Activated CD8-positive, alpha-beta memory T cell treated with anti-CD3 and anti-CD28 coated beads for 4 hours (primary cell): Measurements from ENCODE around the gene CLCNKB.

Source experiments
- DNase-seq, 2 donors: peaks; one replicate each; pipeline ENCODE4 v3.0.0-alpha.2; 2020; ENCODE audit warnings: low read depth in 2 of 2

Gene CLCNKB

GRCh38 chr1:16075337-16076030, 31.9 kb downstream of the CLCNKB start:
- DNase-seq, result no peak

DNA sequence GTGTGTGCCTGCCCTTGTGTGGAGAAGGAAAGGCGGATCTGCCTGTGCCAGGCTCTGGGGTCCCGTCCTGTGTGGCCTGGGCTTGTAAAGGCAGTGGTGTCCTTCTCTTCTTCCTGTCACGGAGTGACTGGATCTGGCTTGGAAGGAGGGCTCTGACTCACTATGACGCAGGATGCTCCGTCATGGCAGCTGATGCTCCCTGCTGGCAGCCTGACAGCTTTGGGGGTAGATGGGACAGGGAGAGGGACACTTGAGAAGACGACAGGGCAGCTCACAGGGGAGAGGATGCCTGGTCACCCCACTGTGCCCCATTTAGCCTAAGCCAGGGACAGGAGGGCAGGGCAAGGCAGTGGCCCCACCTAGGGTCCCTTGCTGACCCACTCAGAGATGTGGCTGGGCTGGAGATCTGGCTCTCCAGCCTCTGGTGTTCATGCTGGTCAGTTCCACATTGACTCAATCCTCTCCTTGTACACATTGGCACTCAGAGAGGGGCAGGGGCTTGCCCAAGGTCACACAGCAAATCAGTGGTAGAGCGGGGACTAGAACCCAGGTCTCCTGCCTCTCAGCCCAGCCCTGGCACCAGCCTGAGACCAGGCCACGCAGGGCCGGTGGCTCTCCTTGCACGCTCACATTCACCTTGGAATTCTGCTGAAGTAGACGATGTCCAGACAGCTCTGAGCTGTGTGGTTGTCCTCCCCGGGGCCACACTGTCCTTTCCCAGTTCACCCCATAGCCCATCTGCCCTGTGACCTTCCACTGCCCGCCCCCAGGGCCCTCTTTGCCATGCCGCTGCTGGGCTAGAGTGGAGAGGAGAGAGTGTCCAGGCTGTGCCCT, 32.7 kb downstream of the CLCNKB start:
- DNase-seq, result no peak

- DNase-seq, result no peak
Observed at GRCh38 chr1:16076865-16077238, 33.3 kb downstream of the CLCNKB start.

GRCh38 chr1:16077406-16078245, 34.0 kb downstream of the CLCNKB start:
- DNase-seq, result no peak

- peak; percentile 47 to 58 for DNase-seq
Observed at GRCh38 chr1:16078925-16079656, 35.5 kb downstream of the CLCNKB start.

GRCh38 chr1:16080422-16081150, 37.0 kb downstream of the CLCNKB start:
- no peak for DNase-seq

- no peak for DNase-seq
Observed at GRCh38 chr1:16081636-16082035, 38.1 kb downstream of the CLCNKB start.

DNA sequence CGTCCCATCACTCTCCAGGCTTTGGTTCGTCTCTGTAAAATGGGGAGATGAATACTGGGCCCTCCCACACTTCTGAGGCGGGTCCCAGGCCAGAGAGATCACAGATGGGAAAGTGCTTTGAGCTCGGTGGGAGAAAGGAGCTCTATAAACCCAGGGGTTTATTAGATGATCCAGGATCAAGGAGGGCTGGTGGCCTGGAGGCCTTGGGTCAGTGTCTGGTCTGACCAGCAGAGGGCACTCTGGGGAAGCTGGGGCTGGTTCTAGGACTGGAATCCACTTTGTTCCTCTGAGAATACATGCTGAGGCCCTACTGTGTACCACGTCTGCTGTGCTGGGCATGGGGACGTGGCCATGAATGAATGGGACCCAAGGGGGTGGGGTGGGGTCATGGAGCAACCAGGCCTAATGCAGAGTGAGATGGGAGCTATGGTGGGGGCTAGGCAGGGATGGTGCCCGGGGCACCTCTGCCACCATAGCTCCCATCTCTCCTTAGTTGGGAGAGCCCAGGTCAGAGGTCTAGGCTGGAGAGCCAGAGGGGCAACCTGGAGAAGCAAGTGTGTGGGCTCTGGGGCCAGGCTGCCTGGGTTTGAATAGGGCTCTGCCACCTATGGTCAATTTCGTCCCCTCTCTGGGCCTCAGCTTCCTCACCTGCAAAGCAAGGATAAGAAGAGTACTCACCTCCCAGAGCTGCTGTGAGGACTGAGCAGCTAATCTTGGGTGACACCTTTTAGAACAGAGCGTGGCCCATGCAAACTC, 38.9 kb downstream of the CLCNKB start:
- DNase-seq, result peak in 1 of 2 donors; percentile 27

- DNase-seq, result no peak
Observed at GRCh38 chr1:16083486-16083885, 39.9 kb downstream of the CLCNKB start.

DNA sequence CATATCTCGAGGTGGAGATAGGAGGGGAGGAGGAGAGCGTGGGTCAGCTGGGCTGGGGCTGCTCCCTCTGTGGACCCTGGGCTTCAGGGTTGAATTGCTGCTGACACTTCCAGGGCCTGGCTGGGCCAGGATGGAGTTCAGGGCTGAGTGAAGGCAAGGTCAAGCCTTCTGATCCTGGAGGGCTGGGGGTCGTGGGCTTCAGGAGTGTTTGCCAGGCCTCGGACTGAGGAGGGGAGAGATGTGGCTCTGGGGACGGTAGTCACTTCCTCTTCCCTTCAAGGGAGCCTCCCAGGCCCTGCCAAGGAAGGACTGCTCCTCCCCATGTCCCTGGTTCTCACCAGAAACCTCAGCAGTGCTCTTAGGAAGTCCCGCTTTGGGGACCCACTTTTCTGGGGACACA, 41.9 kb downstream of the CLCNKB start:
- no peak for DNase-seq

- DNase-seq, result no peak
Observed at GRCh38 chr1:16087733-16088132, 44.2 kb downstream of the CLCNKB start.

DNA sequence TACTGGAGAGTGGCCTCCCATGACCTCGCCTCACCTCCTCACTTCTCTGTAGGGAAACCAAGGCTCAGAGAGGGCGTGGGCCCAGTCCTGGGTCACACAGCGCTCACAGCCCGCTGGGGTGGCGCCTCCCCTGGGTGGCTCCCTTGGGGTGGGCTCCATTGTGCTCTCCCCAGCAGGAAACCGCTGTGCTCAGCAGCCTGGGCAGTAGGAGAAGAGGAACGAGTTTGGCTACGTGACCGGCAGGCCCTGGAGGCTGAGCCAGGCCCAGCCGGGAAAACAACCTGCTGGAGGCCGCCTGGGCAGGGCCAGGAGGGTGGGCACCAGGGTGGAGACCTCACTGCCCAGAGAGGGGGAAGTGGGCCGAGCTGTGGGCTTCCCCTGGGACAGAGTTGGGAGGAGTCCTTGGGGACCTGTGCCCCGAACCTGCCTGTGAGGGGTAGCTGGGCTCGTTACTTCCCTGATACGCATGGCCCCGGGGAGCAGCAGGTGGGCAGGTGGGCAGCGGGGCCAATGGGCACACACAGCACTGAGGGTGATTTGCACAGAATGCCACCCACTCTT, 44.8 kb downstream of the CLCNKB start:
- no peak for DNase-seq

DNA sequence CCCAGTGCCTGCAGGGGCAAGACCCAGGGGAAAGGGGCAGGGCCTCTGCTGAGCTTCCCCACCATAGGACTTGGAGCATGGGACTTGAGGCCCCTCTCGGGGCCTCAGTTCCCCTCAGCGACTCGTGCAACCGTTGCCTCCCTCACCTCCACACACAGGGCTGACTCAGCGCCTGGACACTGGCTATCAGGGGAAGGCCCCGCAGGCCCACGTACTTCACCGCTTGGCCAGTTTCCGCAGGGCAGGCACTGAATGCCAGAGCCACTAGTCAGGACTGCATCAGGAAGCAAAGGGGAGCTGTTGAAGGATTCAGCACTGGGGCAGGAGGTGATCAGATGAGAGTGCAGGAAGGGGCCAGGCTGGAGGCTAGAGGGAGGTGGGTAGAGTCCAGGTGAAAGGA, 45.4 kb downstream of the CLCNKB start:
- no peak for DNase-seq

DNA sequence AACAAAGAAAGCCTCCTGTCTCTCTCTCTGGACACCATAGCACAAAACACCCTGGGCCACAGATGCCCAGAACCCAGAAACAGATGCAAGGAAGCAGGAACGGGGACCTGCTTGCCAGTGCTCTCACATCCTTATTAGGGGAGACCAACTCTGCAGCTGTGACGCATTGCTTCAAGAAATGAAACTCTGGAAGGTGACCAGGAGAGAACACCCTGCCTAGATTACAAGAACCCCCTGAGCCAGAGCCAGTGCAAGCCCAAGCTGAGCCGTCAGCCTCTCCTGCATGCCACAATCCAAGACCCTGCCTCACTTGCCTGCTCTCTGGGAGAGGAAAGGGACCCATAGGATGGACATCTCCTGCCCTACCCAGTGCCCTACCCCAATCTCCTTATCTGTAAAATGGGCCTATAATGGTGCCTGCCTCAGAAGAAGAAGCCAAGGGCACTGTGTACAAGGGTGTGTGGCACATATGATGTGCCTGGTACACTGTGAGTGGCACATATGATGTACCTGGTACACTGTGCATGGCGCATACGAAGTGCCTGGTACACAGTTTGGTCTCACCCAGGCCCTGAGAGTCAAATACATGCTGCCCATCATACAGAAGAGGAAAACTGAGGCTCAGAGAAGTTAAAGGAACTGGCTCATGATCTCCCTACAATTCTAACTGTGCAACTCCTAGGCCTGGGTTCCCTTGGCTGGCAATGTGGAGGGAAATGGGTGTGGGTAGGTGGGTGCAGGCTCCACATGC, 46.7 kb downstream of the CLCNKB start:
- DNase-seq, result no peak

DNA sequence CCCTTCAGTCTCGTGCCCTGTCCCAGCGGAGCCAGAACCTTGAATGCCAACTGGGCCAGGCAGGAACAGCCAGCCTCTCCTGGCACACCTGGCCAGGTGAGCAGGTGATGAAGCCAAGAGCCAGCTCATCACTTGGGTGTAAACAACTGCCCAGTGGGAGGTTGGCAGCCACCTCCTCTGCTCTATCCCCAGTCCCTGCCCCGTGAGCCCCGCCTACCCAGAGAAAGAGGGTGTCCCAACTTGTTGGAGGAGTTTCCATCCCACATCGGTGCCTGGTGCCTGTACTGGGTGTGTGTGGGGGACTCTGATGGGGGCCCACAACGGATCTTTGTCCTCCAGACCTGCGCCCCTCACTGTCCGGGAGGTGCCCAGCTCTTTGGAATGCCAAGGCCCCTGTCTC, 47.7 kb downstream of the CLCNKB start:
- DNase-seq, result no peak

- no peak for DNase-seq
Observed at GRCh38 chr1:16092097-16092922, 48.7 kb downstream of the CLCNKB start.

DNA sequence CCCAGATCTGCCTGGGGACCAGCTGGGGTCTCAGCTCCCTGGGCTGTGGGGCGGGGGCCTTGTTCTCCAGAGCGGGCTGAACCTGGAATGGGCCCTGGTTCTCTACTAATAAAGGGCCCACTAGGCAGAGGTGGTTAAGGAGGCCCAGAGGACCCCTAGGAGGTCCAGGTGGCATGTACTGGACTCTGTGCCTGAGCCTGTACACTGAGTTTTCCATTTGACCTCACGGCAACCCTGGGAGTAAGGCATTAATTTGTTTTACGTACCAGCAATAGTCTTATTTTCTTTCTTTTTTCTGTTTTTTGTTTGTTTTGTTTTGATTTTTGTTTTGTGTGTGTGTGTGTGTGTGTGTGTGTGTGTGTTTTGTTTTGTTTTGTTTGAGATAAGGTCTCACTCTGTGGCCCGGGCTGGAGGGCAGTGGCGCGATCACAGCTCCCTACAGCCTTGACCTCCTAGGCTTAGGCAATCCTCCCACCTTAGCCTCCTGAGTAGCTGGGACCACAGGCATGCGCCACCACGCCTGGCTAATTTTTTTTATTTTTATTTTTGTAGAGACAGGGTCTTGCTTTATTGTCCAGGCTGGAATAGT, 49.4 kb downstream of the CLCNKB start:
- no peak for DNase-seq

DNA sequence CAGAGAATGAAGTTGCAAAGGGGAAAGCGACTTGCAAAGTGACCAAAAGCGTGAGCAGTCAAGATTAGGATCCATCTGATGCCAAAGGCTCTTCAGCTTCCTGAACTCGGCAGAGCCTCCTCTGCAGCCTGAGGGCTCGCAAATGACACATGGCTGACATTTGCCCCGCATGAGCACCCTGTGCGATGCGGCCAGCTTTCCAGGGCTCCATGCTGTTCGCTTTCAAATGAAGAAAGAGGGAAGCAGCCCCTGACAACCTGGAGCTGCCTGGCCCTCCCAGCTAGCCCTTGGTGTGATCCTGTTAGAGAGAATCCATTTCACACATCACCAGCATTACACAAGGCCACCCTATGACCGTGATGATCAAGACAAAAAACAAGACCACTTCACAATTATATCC, 50.0 kb downstream of the CLCNKB start:
- DNase-seq, result no peak
